Measurements from ENCODE around the gene DLG5.

DLG5 gene

DNA sequence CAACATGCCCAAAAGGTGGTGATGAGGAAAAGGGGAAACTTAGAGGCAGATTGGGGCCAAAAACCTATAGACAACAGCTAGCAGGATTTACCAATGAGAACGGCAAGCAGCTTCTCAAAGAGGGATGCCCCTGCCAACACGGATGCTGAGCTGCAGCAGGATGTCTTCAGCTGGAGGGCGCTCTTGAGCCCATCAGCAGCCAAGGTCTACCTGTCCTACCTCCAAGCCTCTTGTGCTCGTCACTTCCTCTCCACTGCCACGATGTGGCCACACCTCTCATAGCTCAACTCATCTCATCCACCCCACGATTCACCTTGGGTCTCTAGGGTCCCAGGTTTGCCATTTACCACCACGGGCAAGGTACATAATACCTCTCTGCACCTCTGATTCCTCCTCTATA lies 36.5 kb downstream of the DLG5 start:
- TF ChIP-seq, protein P1, sequence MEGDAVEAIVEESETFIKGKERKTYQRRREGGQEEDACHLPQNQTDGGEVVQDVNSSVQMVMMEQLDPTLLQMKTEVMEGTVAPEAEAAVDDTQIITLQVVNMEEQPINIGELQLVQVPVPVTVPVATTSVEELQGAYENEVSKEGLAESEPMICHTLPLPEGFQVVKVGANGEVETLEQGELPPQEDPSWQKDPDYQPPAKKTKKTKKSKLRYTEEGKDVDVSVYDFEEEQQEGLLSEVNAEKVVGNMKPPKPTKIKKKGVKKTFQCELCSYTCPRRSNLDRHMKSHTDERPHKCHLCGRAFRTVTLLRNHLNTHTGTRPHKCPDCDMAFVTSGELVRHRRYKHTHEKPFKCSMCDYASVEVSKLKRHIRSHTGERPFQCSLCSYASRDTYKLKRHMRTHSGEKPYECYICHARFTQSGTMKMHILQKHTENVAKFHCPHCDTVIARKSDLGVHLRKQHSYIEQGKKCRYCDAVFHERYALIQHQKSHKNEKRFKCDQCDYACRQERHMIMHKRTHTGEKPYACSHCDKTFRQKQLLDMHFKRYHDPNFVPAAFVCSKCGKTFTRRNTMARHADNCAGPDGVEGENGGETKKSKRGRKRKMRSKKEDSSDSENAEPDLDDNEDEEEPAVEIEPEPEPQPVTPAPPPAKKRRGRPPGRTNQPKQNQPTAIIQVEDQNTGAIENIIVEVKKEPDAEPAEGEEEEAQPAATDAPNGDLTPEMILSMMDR (IDR thresholded peaks at IDR 0.05; ENCODE audit: low read depth, low read length): no peak
- H3K4me3 ChIP-seq (ENCODE audit: low read depth, low read length): no peak overlapping the region

DNA sequence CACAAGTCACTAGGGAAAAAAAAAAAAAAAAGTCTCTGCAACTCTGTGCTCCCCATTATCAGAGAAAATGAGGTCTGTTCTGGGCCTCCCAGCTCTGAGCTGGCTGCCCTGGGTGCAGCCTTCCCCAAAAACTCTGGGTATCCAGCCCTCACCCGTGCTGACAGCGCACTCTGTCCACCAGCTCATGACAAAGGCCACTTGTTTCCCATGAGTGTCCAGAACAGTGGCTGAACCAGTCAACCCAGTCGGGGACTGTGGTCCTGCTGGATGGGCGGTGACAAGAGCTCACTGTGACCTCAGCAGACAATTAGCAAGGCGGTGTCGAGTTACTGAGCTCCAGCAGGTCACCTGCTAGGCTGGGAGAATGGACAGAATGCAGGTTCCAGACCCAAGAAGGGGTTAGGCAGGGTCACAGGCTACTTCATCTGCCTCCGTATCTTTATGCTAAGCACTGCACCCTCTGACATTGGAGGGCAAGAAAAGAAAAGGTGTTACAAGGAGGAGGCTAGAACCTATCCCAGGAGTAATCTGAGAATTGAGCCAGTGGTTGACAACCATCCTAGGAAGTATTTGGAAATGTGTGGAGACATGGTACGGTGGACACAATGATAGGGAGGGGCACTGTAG lies 37.2 kb downstream of the DLG5 start:
- TF ChIP-seq, protein P1 (IDR thresholded peaks at IDR 0.05; ENCODE audit: low read depth, low read length): no peak
- H3K4me3 ChIP-seq (ENCODE audit: low read depth, low read length): no peak overlapping the region

DNA sequence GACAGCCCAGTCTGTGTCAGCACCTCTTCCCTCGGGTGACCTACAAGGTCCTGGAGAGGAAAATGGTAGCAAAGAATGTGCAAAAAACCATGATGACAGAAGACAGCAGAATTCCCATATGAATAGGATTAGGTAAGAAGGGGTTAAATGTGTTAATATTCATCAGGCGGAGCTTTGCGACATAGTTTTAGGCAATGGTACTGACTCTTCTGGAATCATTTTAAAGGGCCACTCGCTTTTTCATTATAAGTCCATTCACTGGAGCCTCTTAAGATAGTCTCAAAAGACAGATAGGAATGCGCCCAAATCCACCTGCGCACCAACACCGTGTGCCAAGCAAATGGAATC lies 38.2 kb downstream of the DLG5 start:
- peak overlapping the region; percentile 43 for H3K4me3 ChIP-seq (ENCODE audit: low read depth, low read length)
- TF ChIP-seq, protein P1 (IDR thresholded peaks at IDR 0.05; ENCODE audit: low read depth, low read length): no peak

DNA sequence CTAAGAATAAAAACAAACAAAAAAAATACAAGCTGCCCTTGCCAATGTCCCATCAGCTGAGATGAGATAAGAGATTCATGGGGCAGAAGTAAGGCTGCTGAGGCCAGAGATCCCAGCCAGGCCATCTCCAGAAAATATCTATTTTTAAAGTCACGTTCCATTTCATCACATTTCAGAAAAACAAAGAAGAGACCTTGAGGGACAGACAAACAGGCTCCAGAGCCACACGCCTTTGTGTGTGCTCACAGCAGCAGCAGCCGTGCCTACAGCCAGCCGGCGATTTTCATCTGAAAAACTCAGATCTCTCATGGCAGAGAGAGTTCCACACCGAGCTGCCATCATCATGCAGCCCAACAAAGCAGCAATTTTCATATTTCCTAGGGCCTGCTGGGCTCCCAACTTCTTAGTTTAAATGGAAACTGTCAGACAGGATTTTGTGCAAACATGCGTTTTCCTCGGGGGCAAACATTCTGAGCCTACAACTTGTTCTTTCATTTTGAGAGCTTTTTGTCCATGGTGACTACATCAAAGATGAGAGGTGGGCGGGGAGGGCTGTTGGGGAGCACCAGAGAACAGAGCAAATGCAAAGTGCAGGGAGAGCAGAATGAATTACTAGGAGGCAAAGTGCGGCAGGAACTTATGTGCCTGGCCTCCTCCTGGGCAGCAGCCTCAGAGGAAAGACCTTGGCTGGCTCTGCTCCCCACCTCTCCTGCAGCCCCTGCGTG lies 38.8 kb downstream of the DLG5 start:
- H3K4me3 ChIP-seq (ENCODE audit: low read depth, low read length): peak overlapping the region; percentile 43
- TF ChIP-seq, protein P1 (IDR thresholded peaks at IDR 0.05; ENCODE audit: low read depth, low read length): no peak

DNA sequence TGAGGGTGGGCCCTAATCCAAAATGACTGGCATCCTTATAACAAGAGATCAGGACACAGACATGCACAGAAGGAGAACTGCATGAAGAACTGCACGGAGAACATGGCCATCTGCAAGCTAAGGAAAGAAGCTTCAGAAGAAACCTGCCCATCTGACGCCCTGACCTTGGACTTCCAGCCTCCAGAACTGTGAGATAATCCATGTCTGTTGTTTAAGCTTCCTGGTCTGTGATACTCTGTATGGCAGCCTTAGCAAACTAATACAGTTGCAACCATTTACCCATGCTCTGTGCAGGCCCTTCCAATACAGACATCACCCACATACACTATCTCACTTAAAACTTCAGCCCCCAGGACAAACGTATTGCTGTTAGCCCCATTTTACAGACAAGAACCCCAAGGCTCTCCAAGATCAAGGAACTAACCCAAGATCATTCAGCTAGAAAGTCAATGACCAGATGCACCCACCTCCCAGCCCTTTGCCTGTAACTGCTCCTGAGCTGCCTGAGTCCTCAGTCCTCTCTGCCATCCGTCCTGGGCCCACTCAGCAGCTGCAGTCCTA lies 39.7 kb downstream of the DLG5 start:
- TF ChIP-seq, protein P1 (IDR thresholded peaks at IDR 0.05; ENCODE audit: low read depth, low read length): no peak
- no peak overlapping the region for H3K4me3 ChIP-seq (ENCODE audit: low read depth, low read length)

DNA sequence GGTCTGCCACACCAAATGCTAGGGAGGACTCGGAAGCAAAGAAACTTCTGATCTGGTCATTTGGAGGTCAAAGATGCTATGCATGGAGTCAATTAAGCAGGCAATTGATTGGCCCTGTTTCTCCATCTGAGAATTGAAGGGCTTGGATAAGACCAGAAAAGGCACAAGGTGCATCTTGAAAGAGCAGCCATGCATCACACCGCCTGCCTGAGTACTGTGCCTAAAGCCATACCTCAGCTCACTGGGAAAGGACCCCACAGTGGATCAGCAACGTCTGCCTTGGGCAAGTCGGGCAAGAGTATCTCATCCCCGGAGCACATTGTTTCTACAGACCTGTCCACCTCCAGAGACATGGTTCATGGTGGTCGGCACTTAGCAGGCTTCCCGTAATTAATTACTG lies 42.4 kb downstream of the DLG5 start:
- TF ChIP-seq, protein P1 (IDR thresholded peaks at IDR 0.05; ENCODE audit: low read depth, low read length): no peak
- H3K4me3 ChIP-seq (ENCODE audit: low read depth, low read length): no peak overlapping the region

DNA sequence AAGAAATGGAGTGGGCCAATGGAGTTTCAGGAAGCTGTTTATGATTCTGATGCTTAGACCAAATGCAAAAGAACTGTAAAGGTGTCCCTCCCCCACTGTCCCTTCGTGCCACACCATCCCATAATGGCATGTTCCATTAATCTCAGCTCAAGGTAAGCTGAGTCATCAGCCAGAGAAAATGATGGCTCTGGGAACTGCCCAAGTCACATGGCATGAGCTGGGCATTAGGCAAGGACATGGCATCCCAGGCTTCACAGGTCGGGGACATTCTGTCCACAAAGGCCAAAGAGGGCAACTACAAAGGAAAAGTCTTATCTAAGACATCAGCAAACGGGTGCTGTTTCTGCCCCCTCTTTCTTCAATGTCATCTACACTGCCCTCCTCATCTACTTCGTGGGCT lies 44.9 kb downstream of the DLG5 start:
- no peak overlapping the region for H3K4me3 ChIP-seq (ENCODE audit: low read depth, low read length)
- TF ChIP-seq, protein P1 (IDR thresholded peaks at IDR 0.05; ENCODE audit: low read depth, low read length): no peak
